Measurements from ENCODE around the gene RPS3A. TPM values are rescaled to one million over a fixed set of nuclear protein-coding genes. Genes with fewer than 3 reads are reported as not detected.

Gene RPS3A
- total RNA-seq, 1 experiment from 2014 or later = 2,679 TPM

- Histone ChIP-seq H2BK15ac (ENCODE audit: low read depth, low read length) (no peak overlapping the region), H3K4me2 (ENCODE audit: insufficient read depth, insufficient read length, low read length) (no peak overlapping the region), H3K56ac (ENCODE audit: insufficient read length, low read depth, low read length) (no peak overlapping the region), H3K9me3 (ENCODE audit: control insufficient read depth, low read depth, low read length) (no peaks in the 10 kb centered on the region), H4K8ac (replicated peaks; ENCODE audit: insufficient read length, low read depth, low read length) (no peak overlapping the region), H4K91ac (ENCODE audit: insufficient read length, low read depth, low read length) (no peak overlapping the region), H3K14ac (ENCODE audit: insufficient read depth, low read length) (no peak overlapping the region), H4K20me1 (ENCODE audit: control insufficient read depth, insufficient read depth, insufficient read length) (no peaks in the 10 kb centered on the region), H3K27me3 (ENCODE audit: insufficient read depth, low read length) (no peaks in the 10 kb centered on the region), H3K9ac (ENCODE audit: extremely low read depth, insufficient read length, low read length) (no peak overlapping the region), H4K5ac (ENCODE audit: insufficient read length, low read depth, low read length) (no peak overlapping the region), H2AFZ (ENCODE audit: low read length) (no peak overlapping the region), H3K23ac (ENCODE audit: insufficient read length, low read depth, low read length) (no peak overlapping the region), H3K4ac (ENCODE audit: low read depth, low read length) (no peak overlapping the region), H2BK5ac (ENCODE audit: insufficient read length, low read length) (no peak overlapping the region), H2BK120ac (ENCODE audit: low read depth, low read length, poor library complexity, severe bottlenecking) (no peak overlapping the region), H3K79me2 (ENCODE audit: insufficient read depth, low read length) (no peaks in the 10 kb centered on the region), H2AK5ac (ENCODE audit: insufficient read length, low read length) (no peak overlapping the region), H3K27ac (ENCODE audit: insufficient read length, low read depth, low read length) (no peak overlapping the region), H2BK20ac (ENCODE audit: low read depth, low read length, poor library complexity, severe bottlenecking) (no peak overlapping the region), H3T11ph (ENCODE audit: low read length) (no peak overlapping the region), H2BK12ac (ENCODE audit: insufficient read length, low read depth, low read length) (no peak overlapping the region), H3K4me1 (ENCODE audit: insufficient read depth, low read length) (no peaks in the 10 kb centered on the region), H3K18ac (ENCODE audit: insufficient read length, low read depth, low read length) (no peak overlapping the region), H3K79me1 (ENCODE audit: insufficient read depth, low read depth, low read length, poor library complexity, severe bottlenecking) (no peaks in the 10 kb centered on the region), H3K23me2 (ENCODE audit: insufficient read length, low read depth, low read length, poor library complexity, severe bottlenecking) (no peaks in the 10 kb centered on the region)
- DNase-seq = no peak
- no peaks in the 10 kb centered on the region for H3K27me3 Mint-ChIP-seq (ENCODE audit: low read depth)
- TF ChIP-seq, protein P1, sequence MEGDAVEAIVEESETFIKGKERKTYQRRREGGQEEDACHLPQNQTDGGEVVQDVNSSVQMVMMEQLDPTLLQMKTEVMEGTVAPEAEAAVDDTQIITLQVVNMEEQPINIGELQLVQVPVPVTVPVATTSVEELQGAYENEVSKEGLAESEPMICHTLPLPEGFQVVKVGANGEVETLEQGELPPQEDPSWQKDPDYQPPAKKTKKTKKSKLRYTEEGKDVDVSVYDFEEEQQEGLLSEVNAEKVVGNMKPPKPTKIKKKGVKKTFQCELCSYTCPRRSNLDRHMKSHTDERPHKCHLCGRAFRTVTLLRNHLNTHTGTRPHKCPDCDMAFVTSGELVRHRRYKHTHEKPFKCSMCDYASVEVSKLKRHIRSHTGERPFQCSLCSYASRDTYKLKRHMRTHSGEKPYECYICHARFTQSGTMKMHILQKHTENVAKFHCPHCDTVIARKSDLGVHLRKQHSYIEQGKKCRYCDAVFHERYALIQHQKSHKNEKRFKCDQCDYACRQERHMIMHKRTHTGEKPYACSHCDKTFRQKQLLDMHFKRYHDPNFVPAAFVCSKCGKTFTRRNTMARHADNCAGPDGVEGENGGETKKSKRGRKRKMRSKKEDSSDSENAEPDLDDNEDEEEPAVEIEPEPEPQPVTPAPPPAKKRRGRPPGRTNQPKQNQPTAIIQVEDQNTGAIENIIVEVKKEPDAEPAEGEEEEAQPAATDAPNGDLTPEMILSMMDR (conservative IDR thresholded peaks at IDR 0.05) = no peak
- H3K36me3 Mint-ChIP-seq (ENCODE audit: insufficient read depth in 1 of 3, low read depth in 3 of 3) = peaks cover 0 to 29% (median 3%) of the 10 kb centered on the region in 3 experiments; a peak in 5 of 7 replicates
- 0 out of 4 replicates have a peak, but pooled peaks cover 0 to 2% of the 10 kb centered on the region in 2 experiments for H3K4me1 Mint-ChIP-seq
- no CpG with 5 or more reads among the region's 5 CpGs for WGBS (ENCODE audit: extremely low coverage, insufficient read length, low lambda C conversion rate)
- no peak overlapping the region for H3K27ac Mint-ChIP-seq
- no peaks in the 10 kb centered on the region for H3K9me3 Mint-ChIP-seq
- H3K4me3 Mint-ChIP-seq = no peak overlapping the region
Measured at GRCh38 chr4:151114986-151115385, 15.6 kb downstream of the RPS3A start.

Measured in H9 (cell line).